ENCODE measurements around the gene GPR156.
"Not testable (repeated sequence)": the region's sequence is repeated elsewhere in the genome, so short reads cannot be mapped to it uniquely, and the experiment has no call there.

The GPR156 gene

DNA sequence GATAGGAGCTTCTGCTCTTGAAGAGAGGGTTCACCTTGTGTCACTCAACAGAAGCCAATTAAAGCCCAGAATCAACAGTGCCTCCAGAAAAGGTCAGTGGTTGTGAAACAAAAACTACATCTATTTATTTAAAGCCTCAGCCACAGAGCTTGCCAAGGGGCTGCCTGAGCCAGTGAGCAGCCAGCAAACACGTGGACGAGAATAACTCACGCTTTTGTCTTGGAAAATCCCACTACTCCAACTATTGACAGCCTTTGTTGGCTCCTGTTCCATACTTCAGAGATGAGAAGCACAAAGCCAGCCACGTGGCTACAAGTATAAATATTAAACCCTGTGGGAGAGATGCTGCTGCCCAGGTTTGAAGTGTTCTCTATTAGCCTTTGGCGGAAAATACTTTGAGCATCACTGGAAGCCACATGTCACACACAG, 10.3 kb downstream of the GPR156 start:
- no peak for DNase-seq (ENCODE audit: low read depth in 2 of 2)

DNA sequence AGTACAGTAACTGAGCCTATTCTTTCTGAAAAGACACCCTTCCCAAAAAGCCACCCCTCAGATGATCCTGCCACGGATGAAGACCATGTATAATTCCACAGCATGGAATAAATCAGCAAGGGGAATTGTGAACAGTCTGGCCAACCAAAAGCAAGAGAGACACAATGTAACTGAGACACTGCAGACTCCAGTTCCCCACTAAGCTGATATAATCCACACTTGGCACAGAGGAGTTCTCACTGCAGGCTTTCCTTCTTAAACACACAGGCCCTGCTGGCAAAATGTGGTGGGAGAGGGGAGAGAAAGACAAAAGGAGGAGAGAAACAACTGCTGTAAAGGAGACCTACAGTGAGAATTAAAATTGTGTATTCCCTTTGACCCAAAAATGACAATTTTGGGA, 12.7 kb downstream of the GPR156 start:
- no peak for DNase-seq (ENCODE audit: low read depth in 2 of 2)

DNA sequence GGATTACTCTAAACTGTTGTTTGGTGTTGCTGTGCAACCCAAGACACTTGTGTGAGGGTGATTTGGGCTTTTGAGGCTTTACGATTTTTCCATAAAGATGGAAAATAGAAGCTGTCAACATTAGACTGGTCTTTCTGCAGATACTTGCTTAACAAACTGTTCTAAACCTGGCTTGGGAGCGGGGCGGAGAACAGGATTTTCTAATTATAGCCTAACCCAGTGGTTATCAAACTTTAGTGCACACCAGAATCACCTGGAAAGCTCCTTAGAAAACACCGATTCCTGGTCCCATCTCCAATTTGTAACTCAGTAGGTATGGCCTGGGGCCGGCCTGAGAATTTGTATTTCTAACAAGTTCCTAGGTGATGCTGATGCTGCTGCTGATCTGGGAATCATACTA, 19.0 kb downstream of the GPR156 start:
- DNase-seq (ENCODE audit: low read depth in 2 of 2) = no peak

DNA sequence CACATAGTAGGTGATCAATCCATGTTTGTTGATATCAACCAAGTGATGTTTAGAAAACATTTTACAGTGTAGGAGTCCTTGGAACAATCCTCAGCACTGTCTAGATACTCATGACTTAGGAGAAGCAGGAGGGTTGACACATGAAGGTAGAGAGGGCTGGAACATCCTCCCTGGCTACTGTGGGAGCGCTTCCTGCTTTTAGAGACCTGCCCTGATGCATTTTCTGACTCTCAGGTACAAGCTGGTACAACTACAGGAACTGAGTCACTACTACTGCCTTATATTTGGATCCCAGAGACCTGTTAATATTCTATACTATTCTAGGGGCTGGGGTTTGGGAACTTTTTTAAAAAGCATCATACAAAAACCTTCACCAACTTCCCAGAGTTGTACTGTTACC, 20.1 kb downstream of the GPR156 start:
- DNase-seq (ENCODE audit: low read depth in 2 of 2) = no peak

DNA sequence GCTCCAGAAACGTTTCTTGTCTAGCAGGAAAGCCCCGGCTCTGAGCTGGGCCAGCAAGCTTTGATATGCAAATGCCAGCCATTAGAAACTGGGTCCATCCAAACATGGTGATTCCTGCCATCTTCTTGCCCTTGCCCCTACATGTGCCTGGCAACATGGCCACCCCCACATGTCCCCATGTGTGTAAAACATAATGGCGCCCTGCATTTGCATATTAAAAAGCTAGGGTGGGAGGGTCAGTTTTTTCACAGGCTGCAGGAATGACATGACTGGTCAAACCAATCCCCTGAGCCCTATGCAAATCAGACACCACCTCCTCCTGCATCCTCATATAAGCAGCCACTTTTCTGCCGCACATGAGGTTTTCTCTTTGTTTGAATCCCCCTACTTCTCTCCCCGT, 21.2 kb downstream of the GPR156 start:
- DNase-seq (ENCODE audit: low read depth in 2 of 2) = no peak

DNA sequence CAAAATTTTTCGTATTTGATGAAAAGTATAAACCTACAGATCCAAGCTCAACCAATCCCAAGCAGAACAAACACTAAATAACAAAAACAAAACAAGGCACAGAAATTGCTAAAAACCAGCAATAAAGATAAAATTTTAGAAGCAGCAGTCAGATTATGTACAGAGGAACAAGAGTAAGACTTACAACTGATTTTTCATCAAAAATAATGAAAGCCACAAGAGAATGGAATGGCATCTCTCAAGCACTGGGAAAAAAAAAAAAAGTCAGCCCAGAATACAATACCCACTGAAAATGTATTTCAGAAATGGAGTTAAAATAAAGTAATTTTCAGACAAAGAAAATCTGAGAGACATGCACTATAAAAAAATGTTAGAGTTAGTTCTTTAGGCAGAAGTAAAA, 27.0 kb downstream of the GPR156 start:
- DNase-seq (ENCODE audit: low read depth in 2 of 2) = no peak

DNA sequence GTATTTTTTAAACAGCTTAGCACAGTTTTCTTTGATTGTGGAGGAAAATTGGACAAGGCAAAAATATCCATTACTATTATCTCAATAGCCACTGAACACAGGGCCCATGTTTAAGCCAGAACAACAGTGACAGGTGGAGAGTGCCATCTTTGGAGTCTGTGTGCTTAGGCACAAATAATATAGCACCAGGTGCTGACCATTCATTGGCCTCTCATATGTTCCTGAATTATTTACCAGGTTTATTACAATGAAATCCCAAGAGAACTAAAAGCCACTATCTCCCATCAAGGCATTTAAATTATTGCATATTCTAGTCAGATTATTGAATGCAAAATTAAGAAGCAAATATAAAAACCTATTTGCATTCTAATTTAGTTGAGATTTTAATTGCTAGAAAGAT, 39.6 kb downstream of the GPR156 start:
- DNase-seq (ENCODE audit: low read depth in 2 of 2) = no peak

DNA sequence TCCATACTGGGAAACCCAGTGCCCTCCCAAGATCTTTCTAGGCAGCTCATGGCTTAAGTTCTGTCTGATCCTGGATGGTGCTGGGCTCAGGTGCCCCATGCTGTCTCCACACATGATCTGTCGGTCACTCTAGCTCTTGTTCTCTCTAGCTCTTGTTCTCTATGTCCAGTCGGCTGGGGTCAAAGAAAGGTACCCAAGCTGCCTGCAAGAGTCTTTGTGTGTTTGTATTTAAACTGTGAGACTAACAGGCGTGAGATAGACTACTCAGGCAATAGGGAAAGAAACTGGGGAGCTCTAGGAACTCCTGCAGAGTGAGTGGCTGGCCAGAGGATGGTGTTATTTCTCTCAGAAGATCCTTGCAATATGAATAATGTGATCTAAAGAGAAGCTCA, 40.2 kb downstream of the GPR156 start:
- DNase-seq (ENCODE audit: low read depth in 2 of 2) = no peak

DNA sequence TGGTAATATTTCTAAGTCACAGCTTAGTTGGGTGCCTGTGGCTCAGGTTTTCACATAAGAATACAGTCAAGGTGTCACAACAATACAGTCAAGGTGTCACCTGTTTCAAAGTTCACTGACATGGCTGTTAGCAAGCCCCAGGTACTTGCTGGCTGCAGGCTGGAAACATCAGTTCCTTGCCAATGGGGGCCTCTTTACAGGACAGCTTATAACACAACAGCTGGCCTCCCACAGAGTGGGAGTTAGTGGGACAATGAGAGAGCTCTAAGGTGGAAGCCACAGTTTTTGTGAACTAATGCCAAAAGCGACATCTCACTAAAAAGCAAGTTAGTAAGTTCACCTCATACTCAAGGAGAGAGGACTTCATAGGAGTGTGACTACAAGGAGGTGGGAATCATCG, 45.4 kb downstream of the GPR156 start:
- no peak for DNase-seq (ENCODE audit: low read depth in 2 of 2)

DNA sequence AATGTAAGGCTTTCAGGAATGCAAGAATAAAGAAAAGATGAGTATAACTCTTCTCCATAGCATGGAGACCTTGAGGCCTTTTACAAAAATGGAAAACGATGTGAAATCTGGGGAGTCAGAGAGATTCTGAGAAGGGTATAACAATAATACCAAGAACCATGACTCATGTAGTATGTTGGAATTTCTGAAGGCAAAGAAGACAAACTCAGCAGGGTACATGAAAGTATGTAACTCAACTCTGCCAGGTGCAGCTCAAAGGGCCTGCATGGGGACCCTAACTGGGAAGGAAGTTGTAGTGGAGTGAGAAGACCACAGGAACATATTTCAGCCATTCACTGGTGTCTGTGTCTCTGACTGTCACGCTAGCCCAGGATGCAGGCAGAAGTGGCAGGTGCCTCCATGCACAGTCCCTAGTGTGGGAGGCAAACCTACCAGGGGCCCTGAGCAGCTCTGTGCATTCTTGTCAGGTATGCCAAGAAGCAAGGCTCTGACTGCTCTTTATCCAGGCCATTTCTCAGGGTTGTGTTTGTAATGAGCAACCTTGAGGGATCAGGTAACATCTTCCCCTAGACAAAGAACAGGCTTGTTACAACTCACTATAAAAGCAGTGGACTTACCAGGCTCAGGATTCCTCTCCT, 57.2 kb downstream of the GPR156 start:
- DNase-seq (ENCODE audit: low read depth in 2 of 2) = no peak

DNA sequence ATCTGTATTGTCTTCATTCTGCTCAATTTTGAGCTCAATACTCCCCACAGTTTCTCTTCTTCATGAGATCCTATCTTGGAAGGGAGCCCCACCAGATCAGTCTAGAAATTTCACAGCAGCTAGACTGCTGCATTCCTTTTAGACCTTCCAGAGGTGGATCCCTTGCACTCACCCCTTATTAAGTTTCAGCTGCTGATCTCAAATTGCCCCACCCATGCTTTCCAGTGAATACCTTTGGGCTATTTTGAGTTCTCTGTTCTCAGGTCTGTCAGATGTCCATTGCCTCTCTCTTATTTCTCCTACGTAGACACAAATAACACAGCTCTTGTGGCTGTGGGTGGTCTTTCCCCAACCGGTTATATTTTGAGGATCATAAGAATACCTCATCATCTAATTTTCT, 60.8 kb downstream of the GPR156 start:
- no peak for DNase-seq (ENCODE audit: low read depth in 2 of 2)

DNA sequence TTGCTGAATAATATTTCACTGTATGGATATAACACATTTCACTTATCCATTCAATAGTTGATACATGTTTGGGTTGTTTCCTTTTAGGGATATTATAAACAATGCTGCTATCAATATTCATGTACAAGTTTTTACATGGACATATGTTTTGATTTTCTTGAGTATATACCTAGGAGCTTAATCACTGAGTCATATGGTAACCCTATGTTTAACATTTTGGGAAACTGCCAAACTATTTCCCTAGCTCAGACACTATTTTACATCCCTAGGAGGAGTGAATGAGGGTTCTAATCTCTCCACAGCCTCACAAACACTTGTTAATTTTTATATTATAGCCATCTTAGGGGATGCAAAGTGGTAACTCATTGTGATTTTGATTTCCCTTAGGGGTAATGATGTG, 66.0 kb downstream of the GPR156 start:
- no peak for DNase-seq (ENCODE audit: low read depth in 2 of 2)

DNA sequence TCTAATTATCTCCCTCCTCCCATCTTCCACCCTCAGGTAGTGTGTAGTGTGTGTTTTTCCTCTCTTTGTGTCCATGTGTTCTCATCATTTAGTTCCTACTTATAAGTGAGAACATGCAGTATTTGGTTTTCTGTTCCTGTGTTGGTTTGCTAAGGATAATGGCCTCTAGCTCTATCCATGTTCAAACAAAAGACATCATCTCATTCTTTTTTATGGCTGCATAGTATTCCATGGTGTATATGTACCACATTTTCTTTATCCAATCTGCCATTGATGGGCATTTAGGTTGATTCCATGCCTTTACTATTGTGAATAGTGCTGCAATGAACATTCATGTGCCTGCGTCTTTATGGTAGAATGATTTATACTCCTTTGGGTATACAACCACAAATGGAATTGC, 68.4 kb downstream of the GPR156 start:
- not testable (repeated sequence) for DNase-seq (ENCODE audit: low read depth in 2 of 2)

DNA sequence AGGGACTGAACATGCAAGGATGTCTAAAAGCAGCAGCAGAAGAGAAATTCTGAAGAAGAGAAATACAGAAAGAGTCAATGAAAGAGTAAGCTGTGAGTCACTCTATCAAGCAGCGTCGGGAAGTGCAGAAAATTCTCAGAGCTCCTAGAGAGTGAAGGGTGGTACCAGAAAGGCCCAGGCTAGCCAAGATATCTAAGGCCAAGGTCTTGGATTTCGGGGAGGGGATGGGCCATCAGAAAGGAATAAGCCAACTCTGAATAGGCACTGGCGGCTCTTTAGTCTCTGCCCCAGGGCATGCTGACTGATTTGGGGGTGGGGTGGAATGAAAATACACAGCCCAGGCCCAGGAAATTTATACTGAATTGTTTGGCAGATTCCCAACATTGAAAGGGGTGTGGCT, 70.8 kb downstream of the GPR156 start:
- DNase-seq (ENCODE audit: low read depth in 2 of 2) = no peak

DNA sequence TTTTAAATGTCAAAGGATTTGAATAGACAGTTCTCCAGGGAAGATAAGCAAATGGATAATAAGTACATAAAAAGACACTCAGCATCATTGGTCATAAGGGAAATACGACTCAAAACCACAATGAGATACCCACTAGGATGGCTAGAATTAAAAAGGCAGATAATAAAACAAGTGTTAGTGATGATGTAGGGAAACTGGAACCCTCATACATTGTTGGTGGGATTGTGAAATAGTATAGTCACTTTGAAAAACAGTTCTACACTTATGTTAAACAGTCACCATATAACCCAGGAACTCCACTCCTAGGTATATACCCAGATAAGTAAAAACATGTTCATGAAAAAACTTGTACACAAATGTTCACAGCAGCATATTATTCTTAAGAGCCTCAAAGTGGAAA, 72.5 kb downstream of the GPR156 start:
- DNase-seq (ENCODE audit: low read depth in 2 of 2) = no peak

DNA sequence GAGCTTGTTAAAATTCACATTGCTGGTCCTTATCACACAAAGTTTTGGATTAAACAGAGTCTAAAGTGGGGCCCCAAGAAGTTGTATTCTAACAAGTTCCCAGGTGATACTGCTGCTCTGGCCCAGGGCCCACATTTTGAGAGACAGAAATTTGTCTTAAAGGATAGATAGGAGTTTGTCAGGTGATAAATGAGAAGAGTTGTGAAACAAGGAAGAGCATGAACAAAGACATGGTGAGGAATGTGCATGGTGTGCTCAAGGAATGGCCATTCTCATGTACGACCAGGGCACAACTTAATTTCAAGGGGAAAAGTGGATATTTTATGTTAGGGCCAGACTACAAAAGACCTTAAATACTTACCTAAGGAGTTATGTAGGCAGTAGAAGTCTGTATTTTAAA, 75.6 kb downstream of the GPR156 start:
- DNase-seq (ENCODE audit: low read depth in 2 of 2) = no peak

DNA sequence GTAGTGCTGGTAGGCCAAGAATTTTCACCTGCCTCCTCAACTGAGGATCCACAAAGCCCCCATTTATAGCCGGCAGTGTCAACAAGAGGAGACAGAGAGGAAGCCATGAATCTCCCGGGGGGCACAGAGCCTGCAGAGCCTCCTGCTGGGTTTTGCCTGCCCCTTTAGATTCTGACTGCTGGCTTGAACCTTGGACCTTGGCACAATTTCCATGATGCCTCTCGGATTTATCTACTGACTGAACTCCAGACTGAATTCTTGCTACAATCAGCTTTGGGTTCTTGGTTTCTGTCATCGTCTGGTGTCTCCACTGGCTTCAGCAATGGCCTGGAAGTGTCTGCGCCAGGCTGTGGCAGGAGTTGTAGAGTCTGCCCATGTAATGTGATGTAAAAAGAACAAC, 80.7 kb downstream of the GPR156 start:
- no peak for DNase-seq (ENCODE audit: low read depth in 2 of 2)

DNA sequence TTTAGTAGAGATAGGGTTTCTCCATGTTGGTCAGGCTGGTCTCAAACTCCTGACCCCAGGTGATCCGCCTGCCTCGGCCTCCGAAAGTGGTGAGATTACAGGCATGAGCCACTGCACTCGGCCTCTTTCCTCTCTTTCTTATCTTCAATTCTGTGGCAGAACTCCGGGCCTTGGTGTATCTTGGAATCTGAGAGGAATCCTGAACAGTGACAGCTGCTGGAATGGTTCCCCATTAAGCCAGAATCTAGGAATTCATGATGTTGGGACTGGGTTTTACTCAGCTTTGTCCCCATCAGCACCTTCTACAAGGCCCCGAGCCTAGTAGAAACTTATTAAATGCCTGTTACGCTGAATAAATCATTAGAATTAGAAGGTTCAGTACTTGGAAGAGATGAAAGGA, 81.4 kb downstream of the GPR156 start:
- DNase-seq (ENCODE audit: low read depth in 2 of 2) = no peak

DNA sequence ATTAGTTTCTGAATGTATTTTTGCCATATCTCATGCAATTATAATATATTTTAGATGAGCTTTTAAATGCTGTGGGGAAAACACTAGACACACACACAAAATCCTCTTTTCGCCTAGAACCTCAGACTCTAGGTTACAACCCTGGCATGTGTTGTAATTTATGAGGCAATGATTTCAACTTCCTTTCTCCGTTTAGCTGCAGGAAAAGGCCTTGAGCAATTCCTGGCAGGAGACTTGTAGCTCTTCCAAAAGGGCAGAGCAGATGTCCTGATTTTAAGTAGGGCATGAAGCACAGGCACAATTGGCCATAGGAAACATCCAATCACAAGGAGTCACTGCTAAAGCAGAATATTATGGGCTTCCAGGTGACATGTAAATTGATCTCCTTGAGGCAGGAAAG, 82.0 kb downstream of the GPR156 start:
- DNase-seq (ENCODE audit: low read depth in 2 of 2) = no peak

DNA sequence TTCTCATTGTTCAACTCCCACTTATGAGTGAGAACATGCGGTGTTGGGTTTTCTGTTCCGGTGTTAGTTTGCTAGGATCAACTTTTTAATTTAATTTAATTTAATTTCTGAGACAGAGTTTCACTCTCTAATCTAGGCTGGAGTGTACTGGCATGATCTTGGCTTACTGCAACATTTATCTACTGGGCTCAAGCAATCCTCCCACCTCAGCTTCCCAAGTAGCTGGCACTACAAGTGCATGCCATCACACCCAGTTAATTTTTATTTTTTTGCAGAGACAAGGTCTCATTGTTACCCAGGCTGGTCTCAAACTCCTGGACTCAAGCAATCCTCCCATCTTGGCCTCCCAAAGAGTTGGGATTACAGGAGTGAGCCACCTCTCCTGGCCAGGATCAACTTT, 82.7 kb downstream of the GPR156 start:
- no peak for DNase-seq (ENCODE audit: low read depth in 2 of 2)

DNA sequence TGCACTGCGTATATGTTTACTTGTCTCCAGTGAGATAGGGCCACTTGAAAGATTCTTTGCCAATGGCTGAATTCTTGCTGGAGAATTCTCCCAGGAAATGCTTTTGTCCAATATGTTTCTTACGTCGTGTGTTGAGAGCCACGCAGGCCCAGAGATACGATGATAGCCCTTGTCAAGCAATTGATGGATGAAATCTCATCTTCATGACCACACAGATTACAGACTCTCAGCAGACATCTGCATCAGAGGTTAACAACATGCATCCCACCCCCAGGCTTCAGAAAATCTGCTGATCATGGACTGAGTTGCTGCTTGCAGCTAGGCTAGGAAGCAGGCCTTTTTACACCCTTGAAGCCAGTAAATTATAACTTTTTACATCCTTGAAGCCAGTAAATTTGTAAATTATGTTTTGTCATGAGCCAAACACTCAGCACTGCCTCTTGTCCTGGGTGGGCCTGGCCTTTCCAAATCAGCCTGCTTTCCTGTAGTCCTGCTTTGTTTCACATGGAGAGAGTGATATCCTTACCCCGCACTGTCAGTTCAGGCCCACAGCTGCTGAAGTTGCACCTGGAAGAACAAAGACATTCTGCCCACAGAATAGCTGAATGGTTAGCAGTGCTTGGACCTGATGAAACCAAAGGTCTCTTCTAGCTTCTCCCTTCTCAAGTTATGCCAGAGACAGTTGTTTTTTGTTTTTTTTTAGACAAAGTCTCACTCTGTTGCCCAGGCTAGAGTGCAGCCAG, 84.4 kb downstream of the GPR156 start:
- DNase-seq (ENCODE audit: low read depth in 2 of 2) = no peak

DNA sequence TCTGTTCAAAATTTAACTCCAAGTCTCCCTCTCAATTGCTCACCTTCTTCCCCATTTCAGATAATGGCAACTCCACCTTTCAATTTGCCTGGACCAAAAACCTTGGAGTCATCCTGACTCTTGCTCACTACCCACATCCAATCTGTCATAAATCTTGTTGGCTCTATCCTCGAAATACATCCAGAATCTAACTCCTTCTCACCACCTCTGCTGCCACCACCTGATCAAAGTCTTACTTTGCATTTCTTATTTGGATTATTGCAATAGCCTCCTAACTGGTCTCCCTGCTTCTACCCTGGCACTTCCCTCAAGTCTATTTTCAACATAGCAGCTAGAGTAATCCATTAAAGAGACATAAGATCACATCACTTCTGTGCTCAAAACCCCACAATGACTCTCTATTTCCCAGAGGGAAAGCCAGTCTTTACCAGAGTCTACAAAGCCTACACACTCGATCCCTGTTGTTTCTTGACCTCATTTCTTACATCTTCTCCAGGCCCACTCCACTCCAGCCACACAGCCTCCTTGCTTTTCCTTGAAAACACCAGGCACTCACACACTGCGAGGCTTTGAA, 86.6 kb downstream of the GPR156 start:
- no peak for DNase-seq (ENCODE audit: low read depth in 2 of 2)

DNA sequence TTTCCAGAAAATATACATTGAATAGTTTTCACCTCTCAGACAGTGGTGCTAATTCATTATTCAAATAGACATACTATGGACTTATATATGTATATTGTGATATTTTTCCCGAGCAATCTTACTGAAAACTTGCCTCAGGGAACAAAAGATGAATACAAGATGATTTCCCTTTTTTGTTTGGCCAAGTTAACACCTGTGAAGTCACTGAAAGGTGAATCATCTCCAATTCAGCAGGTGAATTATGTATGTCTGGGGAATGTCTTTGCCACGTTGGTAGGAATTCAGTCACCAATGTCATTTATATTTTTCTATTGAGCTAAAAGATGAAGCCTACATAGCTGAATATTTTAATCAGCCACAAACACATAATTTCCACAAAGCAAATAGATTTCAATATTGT, 88.2 kb downstream of the GPR156 start:
- DNase-seq (ENCODE audit: low read depth in 2 of 2) = no peak

DNA sequence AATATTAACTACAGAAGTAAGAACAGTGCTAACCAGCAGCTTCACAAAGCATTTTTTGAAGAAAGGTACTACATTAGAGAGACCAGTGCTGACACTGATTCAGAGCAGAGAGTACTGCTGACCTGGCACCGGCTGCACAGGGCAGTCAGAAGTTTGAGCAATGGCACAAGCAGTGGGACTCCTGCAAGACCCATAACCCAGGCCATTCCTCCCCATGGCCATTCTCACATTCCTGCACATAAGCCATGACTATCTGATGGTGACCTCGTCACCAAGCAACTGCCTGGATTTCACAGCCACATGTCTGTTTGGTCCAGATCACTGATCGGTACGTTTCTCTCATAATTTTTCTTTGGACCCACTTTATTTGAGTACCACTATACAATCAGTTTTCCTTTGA, 88.7 kb downstream of the GPR156 start:
- DNase-seq (ENCODE audit: low read depth in 2 of 2) = no peak

Data from activated CD8-positive, alpha-beta memory T cell treated with anti-CD3 and anti-CD28 coated beads for 4 hours (primary cell).